Measurements from ENCODE around the gene ACBD6.

Gene ACBD6

GRCh38 chr1:180358649-180359048 is 143.7 kb downstream of the ACBD6 start:
- TF ChIP-seq TAF1 (IDR thresholded peaks at IDR 0.05; ENCODE audit: borderline replicate concordance, insufficient read depth, low read length) (no peak), POLR2AphosphoS5 (IDR thresholded peaks at IDR 0.05; ENCODE audit: low read depth, low read length) (no peak), REST (IDR thresholded peaks at IDR 0.05; ENCODE audit: insufficient read depth in 1 of 2, low read depth in 2 of 2, low read length in 2 of 2) (no peak), FOXP2 (optimal IDR thresholded peaks at IDR 0.05; ENCODE audit: borderline replicate concordance, extremely low read depth, extremely low read length, insufficient read depth) (no peak), SIN3A (IDR thresholded peaks at IDR 0.05; ENCODE audit: borderline replicate concordance, insufficient read depth, low read length) (no peak)

GRCh38 chr1:180353945-180354344 is 148.4 kb downstream of the ACBD6 start:
- TF ChIP-seq POLR2AphosphoS5 (IDR thresholded peaks at IDR 0.05; ENCODE audit: low read depth, low read length) (no peak), SIN3A (IDR thresholded peaks at IDR 0.05; ENCODE audit: borderline replicate concordance, insufficient read depth, low read length) (no peak), TAF1 (IDR thresholded peaks at IDR 0.05; ENCODE audit: borderline replicate concordance, insufficient read depth, low read length) (no peak), REST (IDR thresholded peaks at IDR 0.05; ENCODE audit: insufficient read depth in 1 of 2, low read depth in 2 of 2, low read length in 2 of 2) (no peak), FOXP2 (optimal IDR thresholded peaks at IDR 0.05; ENCODE audit: borderline replicate concordance, extremely low read depth, extremely low read length, insufficient read depth) (no peak)

- TF ChIP-seq SIN3A (IDR thresholded peaks at IDR 0.05; ENCODE audit: borderline replicate concordance, insufficient read depth, low read length) (no peak), REST (IDR thresholded peaks at IDR 0.05; ENCODE audit: insufficient read depth in 1 of 2, low read depth in 2 of 2, low read length in 2 of 2) (no peak), POLR2AphosphoS5 (IDR thresholded peaks at IDR 0.05; ENCODE audit: low read depth, low read length) (no peak), FOXP2 (optimal IDR thresholded peaks at IDR 0.05; ENCODE audit: borderline replicate concordance, extremely low read depth, extremely low read length, insufficient read depth) (no peak), TAF1 (IDR thresholded peaks at IDR 0.05; ENCODE audit: borderline replicate concordance, insufficient read depth, low read length) (no peak)
Observed at GRCh38 chr1:180352588-180352987, 149.8 kb downstream of the ACBD6 start.

- TF ChIP-seq POLR2AphosphoS5 (IDR thresholded peaks at IDR 0.05; ENCODE audit: low read depth, low read length) = no peak
- no peak for TF ChIP-seq SIN3A (IDR thresholded peaks at IDR 0.05; ENCODE audit: borderline replicate concordance, insufficient read depth, low read length)
- no peak for TF ChIP-seq FOXP2 (optimal IDR thresholded peaks at IDR 0.05; ENCODE audit: borderline replicate concordance, extremely low read depth, extremely low read length, insufficient read depth)
- no peak for TF ChIP-seq REST (IDR thresholded peaks at IDR 0.05; ENCODE audit: insufficient read depth in 1 of 2, low read depth in 2 of 2, low read length in 2 of 2)
- TF ChIP-seq TAF1 (IDR thresholded peaks at IDR 0.05; ENCODE audit: borderline replicate concordance, insufficient read depth, low read length) = no peak
Observed at GRCh38 chr1:180352021-180352420, 150.4 kb downstream of the ACBD6 start.

- TF ChIP-seq REST (IDR thresholded peaks at IDR 0.05; ENCODE audit: insufficient read depth in 1 of 2, low read depth in 2 of 2, low read length in 2 of 2) = no peak
- no peak for TF ChIP-seq FOXP2 (optimal IDR thresholded peaks at IDR 0.05; ENCODE audit: borderline replicate concordance, extremely low read depth, extremely low read length, insufficient read depth)
- TF ChIP-seq TAF1 (IDR thresholded peaks at IDR 0.05; ENCODE audit: borderline replicate concordance, insufficient read depth, low read length) = no peak
- TF ChIP-seq SIN3A (IDR thresholded peaks at IDR 0.05; ENCODE audit: borderline replicate concordance, insufficient read depth, low read length) = no peak
- no peak for TF ChIP-seq POLR2AphosphoS5 (IDR thresholded peaks at IDR 0.05; ENCODE audit: low read depth, low read length)
Observed at GRCh38 chr1:180345148-180345547, 157.2 kb downstream of the ACBD6 start.
